ENCODE results near the gene NTM.
"Not testable (repeated sequence)": the region's sequence is repeated elsewhere in the genome, so short reads cannot be mapped to it uniquely, and the experiment has no call there.

Gene NTM

DNA sequence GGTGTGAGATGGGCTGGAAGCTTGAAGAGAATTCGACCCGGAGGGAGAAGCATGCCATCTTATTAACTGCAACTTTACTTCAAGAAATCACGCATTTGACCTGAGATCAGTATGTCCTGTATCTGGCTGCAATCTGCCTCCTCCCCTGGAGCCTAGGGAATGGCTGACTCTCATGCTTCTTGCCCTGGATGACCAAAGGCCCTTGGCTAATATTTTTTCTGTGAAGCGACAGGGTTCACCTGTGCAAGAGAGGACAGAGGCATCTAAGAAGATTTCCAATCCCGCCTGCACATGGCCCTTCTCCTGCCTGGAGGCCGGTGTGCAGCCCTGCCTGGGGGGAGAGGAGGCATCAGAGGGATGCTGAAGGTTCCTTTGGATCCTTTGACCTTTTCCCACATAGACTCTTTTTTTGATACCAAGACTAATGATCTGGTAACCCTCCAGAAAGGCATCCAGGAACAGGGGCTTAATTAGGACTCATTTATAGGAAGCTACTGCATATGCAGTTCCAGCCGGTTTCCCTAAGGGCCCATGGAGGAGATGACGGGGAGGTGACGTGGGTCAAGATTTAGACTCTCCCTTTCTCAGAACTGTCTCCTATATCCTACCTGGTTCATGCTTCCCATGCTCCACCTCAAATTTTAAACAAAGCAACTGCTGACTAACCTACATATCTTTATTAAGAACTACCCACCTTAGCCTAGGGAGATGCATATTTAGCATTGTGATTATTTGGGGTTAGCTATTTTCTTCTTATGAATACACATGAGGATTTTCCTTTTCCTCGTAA lies 50.8 kb downstream of the NTM start:
- DNase-seq (ENCODE audit: low read depth in 3 of 3, low spot score in 1 of 3) = no peak

DNA sequence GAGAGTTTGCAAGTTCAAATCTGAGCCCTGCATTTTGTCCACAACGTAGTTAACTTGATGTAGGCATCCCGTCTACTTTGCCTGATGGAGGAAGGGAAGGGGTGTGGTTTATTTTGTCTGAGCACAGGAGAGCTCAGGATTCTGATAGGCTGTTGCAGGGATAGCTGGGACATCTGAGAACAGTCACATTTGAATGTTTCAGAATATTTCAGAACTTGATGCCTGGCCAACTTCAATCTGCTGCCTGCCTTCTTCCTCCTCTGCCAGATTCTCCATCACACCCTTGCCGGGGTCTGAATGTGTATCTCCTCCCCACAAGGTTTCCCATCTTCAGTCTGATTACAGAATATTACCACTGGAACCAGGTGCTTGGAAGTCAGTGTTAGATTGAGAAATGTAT lies 51.6 kb downstream of the NTM start:
- DNase-seq (ENCODE audit: low read depth in 3 of 3, low spot score in 1 of 3) = no peak

DNA sequence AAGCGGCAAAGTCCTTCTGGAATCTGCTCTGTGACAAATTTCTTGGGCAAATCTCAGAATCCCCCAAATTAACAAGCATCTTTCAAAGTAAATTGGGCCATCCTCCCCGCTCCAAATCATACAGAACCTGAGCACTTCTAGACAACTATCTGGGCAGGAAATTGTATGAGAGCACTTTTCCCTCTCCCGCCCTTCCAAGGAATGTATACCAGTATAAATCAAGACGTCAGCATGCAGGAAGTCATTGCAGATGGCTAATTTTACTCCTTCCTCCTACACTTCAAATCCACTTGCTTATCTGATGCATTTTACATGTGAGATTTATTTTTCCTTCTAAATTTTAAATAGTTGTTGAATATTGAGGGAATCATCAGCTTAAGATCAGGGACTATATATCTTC lies 52.1 kb downstream of the NTM start:
- no peak for DNase-seq (ENCODE audit: low read depth in 3 of 3, low spot score in 1 of 3)

DNA sequence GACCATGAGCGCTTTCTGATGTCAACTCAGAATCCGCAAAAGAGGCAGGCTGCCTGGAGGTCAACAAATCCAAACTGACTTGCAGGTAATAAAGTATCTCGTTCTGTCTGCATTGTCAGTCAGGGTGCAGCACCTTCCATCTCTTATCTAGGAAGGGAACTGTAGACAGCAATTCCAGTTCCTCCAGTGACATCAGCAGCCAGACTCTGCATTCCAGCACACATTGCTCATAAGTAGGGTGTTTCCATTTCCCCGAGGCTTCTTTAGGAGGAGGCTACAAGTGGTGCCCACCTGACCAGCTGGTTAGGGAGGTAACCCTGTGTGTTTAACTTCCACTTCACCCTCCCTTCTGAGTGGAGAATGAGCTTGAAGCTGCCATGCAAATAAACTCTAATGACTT lies 53.3 kb downstream of the NTM start:
- no peak for DNase-seq (ENCODE audit: low read depth in 3 of 3, low spot score in 1 of 3)

DNA sequence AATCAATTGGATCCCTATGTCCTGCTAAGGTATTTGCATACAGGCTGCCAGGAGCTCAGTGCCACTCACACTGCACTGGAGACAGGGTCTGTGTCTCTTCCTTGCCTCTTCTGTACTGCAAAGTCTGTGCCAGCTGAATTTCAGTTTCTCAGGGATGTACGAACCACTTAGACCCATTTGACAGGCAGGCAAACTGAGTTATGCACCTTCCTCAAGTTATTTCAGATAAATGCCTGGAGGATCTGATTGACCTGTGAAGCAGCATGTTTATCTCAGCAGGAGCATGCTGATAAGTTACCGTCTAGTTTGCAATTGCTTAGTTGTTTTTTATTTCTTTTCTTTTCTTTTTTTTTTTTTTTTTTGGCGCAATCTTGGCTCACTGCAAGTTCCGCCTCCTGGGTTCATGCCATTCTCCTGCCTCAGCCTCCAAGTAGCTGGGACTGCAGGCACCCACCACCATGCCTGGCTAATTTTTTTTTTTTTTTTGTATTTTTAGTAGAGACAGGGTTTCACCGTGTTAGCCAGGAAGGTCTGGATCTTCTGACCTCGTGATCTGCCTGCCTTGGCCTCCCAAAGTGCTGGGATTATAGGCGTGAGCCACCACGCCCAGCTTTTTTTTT lies 54.0 kb downstream of the NTM start:
- DNase-seq (ENCODE audit: low read depth in 3 of 3, low spot score in 1 of 3) = not testable (repeated sequence)

DNA sequence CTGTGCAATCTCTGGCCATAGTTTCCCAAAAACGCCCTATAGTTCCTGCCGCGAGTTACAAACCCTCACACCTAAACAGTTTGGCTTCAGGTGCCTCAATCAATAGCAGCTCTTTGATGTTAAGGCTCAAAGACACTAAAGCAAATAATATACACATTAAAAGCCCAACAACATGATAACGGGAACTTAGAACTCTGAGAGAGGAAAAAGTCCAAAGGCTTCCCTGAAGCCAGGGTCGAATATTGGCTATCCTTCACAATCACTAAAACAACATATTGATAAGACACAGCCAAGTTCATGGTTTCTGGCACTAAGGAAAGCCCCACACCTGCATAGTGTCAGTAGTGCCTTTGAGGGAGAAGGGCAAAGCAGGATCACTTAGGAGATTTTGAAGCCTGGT lies 54.9 kb downstream of the NTM start:
- no peak for DNase-seq (ENCODE audit: low read depth in 3 of 3, low spot score in 1 of 3)

DNA sequence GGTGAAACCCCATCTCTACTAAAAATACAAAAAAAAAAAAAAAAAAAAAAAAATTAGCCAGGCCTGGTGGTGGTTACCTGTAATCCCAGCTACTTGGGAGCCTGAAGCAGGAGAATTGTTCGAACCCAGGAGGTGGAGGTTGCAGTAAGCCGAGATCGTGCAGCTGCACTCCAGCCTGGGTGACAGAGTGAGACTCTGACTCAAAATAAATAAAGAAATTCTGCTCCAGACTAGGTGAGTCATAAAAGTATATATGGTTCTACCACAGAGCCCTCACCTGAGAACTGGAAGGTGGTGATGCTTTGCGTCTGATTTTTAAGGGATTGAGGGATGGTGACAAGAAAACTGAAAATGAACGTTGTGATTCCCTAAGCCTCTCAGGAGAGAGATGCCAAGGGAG lies 58.4 kb downstream of the NTM start:
- no peak for DNase-seq (ENCODE audit: low read depth in 3 of 3, low spot score in 1 of 3)

DNA sequence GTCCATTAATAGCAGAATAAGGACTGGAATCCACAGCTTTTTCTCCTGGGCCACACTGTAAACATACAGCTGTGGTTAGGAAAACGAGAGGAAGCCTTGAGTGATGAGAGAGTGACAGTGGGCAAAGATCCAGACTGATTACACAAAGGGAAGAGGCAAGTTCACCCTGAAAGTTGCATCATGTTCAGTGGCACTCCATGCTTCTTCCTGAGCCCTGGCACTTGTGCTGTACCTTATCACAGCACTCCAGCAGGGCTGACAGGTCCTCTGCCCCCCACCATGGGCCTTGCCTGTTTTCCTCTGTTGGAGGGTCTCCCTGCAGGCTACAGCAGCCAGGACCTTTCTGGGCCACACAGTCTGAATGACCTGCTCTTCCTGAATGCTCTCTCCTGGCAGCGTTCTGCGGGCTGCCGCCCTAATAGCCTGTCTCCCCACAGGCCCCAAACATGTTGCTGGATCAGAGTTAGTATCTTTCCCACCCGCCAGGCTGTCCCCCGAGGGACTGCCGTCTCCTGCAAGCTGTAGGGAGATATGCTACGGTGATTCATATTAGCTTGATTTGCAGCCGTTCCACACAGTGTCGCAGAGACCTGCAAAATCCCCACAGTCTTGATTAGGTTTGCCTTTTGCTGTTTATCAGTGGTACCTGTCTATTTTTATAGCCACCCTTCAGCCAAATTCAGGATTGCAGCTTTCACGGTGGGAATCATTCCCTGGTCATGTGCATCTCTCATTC lies 60.2 kb downstream of the NTM start:
- DNase-seq (ENCODE audit: low read depth in 3 of 3, low spot score in 1 of 3) = no peak

DNA sequence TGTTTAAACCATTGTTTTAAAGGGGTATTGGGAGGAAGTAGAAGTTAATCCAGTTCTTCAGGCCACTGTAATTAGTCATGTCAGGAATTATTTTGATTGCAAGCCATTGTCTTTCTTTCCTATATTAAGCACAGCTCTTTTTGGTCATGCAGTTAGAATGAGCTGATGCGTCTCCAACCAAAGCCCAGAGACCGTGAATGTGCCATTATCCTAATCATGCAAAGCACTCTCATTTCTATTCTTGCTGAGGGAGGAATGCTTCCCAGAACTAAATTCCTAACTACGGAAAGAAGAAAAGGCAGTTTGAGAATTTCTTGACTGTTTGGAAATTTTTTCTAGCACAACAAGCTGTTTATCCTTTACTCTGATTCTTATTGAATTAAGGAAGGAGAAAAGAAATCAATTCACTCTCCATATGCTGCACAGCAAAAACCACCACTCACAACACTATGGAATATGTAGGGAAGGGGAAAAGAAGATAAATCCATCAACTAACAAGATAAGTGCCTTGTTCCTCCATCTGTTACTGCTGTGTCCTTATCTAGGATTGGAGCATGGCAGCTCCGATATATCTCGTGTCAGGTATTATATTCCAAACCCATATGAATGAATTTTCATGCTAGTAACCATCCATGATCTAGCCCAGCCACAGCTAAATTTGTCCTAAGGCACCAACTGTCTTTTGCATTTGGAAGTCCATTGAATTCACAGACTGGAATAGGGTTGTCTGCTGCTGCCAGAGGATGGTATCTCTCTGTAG lies 70.8 kb downstream of the NTM start:
- DNase-seq (ENCODE audit: low read depth in 3 of 3, low spot score in 1 of 3) = no peak

DNA sequence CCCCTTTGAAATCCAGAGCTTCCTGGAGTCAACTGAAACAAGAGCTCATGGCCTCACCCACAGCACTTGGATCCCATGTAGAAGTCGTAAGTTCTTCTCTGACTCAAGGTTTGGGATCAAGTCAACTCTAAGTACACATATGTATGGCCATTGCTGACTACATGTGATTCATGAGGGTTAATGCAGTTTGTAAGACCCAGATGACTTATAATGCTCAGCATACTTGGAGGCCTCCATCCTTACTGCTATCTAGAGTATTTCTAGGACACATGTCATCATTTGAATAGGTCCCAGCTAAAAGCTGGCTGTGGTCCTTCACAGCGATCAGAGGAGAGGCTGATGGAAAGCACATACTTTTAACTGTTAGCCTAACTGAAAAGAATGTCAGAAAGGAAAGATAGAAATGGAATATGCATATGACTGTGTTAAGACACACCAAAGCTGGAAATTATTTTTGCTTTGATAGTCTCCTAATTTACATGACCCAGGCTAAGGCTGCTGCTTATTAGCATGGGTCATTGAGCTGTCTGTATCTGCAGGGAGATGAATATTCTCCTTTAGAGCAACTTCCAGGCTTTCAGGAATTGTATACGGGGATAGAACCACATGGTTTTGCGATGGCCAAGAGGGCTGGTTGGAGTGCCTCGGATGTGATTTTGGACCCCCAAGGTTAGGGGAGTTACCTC lies 76.3 kb downstream of the NTM start:
- no peak for DNase-seq (ENCODE audit: low read depth in 3 of 3, low spot score in 1 of 3)

DNA sequence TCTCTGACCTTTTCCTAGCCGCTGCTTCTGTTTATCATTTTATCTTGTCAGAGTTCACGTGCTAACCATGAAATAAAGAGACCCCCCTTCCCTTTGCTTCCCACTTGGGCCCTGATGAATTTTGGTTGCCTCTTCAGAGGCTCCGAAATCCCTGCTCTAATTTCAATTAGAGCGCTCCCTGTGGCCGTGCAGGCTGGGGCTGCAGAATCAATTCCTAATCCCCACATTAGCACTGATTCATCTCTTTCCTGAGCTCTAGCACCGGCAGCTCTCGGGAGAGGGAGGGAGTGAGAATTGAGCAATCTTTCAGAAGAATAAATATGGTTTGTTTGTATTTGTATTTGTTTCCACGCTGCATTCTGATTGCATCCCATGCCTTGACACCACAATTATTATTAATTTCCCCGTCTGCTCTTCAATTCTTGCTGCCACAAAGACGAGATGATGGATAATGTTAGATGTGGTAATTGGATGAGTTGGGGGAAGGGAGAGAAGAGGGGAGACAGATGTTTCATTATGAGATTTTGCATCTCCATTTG lies 76.9 kb downstream of the NTM start:
- DNase-seq (ENCODE audit: low read depth in 3 of 3, low spot score in 1 of 3) = no peak

DNA sequence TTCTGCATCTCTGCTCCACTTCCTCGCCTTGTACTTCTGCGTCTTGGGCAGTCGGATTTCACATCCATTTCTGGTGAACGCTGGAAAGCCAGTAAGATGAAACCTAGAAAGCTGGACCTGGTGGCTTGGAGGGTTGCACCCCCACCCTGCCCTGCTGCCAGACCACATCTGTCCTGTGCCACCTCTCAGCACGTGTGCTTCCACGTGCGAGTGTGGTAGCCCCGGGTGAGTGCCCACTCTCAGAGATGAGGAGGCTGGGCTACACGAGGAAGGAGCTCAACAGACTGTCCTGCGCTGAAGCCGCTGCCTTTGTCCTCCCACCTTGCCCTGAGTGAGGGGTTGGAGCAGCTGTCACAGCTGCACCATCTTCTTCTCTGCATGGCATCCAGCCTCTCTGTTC lies 77.5 kb downstream of the NTM start:
- no peak for DNase-seq (ENCODE audit: low read depth in 3 of 3, low spot score in 1 of 3)

DNA sequence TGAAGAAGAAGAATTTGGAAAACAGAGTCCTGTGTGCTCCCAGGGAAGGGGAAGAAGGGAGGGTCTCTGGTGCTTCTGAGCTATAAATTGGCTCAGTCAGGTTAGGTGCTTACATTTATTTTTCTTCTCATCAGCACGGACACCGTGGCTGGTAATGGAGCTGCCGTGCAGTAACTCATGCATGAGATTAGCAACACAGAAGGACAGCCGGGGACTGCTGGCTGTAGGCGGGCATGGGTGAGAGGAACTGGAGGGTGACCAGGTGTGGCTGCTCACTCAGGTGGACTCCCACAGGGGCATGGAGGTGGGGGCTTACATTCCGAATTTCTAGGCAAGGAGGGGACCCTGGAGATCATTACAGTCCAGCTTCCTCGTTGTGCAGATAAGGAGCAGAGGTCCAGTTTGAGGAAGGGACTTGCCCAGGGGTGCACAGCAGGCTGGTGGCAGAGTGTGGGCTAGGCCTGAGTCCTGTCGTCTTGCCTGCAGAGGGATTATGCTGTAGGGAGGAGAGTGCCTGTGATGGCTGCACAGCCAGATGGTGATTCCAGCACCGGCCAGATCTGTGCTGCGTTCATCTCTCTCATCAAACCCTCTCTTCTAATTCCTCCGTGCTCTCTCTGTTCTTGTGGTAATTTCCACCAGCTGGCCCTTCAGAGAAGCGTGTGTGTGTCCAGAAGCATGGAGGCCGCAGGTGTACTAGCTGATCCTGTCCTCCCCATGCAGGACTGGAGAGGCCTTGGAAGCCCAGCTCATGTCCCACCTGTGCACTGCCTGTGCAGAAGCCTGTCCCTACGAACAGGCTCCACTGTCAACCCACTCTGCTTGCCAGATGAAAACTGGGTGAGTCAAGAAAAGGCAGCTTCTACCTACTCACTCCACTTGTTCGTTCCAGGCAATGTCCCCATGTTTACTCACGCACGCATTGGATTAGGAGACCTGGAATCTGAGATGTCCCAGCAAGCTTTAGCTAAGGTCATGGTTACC lies 78.9 kb downstream of the NTM start:
- DNase-seq (ENCODE audit: low read depth in 3 of 3, low spot score in 1 of 3) = no peak

DNA sequence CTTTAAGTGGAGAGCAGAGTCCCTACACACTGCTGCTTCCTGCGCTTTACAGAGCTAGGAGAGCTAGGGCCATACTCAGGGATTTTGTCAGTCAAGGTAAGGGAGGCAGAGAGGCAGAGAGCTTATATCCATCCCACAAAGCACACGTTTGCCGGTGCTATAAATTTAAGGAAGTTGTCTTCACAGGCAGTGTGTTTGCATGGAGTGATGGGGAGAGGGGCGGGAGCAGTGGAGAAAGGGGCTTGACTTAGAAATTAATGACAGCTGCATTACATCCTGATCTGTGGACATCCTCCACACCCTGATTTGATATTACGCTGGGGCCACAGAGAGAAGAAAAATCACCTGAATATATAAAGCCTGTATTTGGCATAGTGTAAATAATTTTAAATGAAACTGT lies 84.1 kb downstream of the NTM start:
- no peak for DNase-seq (ENCODE audit: low read depth in 3 of 3, low spot score in 1 of 3)

DNA sequence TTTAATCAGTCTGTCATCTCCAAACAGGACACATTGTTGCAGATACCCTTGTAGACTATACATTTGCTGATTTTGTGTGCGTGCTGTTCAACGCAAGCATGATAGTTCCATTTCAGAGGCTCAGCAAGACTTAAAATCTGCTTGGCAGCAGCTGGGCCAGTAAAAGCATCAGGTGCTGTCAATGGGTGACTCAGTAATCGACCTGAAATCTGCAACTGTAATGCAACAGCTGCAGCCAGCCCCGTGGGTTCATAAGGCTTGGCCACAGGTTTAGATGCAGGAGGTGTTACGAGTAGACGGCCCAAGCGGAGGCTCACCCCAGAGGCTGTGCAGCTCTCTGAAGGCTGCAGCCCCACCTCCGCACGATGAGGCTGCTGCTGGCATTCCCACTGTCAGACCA lies 84.6 kb downstream of the NTM start:
- no peak for DNase-seq (ENCODE audit: low read depth in 3 of 3, low spot score in 1 of 3)

DNA sequence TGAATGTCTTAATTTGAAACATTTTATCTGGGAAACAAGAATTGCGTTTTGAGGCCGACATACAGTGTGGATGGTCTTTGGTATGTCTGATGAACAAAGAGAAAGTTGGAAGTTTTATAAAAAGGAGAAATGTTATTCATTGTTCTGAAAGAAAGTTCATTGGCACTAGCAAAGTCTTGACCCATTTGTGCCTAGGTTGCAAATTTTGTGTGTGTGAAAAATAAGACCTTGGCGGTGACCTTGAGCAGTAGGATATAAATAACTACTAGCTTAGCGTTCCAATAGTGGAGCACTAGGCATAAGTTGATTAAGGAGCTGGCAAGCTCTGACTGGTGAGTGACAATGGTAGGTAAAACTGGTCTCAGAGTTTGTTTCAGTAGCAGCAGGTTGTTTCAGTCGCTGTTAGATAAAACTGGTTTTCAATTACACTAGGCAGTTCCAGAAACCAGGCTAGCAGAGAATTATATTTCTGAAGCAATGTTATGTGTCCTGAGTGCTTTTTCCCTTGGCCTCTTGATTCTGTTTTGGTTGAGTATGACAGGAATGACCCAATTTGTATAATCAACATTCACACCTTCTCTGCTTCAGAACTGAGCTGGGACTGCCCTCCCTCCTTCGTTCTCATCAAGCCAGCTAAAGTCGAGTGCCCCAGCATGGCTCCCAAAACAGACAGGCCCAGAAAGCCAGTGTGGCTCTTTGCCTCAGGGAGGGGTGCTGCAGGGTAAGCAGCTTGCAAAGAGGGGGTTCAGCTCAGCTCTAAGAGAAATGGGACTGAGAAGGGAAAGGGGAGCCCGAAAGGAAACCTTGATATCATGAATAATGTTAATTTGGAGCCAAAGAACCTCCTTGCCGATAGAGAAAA lies 85.7 kb downstream of the NTM start:
- DNase-seq (ENCODE audit: low read depth in 3 of 3, low spot score in 1 of 3) = no peak

DNA sequence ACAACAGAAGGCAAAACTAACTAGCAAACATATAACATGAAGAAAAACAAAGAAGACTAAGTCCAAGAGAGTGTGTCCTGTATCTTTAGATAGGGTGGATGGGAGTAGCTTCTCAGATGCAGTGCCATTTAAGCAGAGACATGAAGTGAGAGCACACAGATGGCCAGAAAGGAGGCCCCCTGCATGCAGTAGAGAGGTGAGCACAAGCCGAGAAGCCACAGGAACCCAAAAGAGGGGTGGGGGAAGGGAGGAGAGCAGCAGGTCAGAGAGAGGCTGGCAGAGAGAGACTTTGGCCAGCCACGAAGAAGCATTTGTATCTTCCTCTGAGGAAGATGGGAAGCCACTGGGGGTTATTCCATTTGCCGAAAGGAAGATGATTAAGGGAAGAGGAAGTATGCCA lies 86.7 kb downstream of the NTM start:
- no peak for DNase-seq (ENCODE audit: low read depth in 3 of 3, low spot score in 1 of 3)

DNA sequence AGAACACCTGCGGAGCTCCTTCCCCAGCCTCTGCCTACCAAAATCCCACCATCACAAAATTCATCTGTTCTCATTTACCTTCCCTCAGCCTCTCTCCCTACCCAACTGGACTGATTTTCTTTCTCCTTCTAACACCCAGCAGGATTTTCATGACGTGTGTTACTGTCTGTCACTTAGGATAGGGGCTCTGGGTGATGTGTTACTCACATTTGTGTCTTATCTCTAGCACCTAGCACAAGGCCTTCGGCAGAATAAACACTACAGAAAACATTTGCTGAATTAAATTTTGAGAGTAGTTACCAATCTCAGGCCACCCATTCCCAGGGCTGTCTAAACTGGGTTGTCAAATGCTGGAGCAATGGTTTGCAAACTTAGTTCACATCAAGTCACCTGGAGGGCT lies 88.0 kb downstream of the NTM start:
- DNase-seq (ENCODE audit: low read depth in 3 of 3, low spot score in 1 of 3) = no peak

DNA sequence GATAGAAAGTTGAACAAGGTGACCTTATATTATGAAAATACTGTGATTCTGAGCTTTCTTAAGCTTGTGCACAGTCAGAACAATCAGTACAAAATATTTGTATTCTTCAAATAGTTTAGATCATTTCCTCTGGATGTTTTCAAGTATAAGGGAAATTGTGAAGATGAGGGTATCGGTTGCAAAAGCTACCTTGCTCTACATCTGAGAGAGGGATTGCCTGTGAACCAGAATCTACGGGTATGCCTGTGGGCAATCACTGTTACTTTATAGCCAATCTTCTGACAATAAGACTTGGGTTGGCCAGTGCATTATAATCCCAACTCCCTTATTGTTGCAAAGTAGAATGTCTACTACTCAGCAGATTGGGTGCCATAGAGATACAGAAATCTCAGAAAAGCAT lies 90.5 kb downstream of the NTM start:
- DNase-seq (ENCODE audit: low read depth in 3 of 3, low spot score in 1 of 3) = no peak
